Progenitor cell of endocrine pancreas (in vitro differentiated cells): ENCODE measurements around the gene GAS7. TPM values are rescaled to one million over a fixed set of nuclear protein-coding genes. Genes with fewer than 3 reads are reported as not detected.
A peak's percentile ranks its signal among the peaks of the same experiment; 100 is the strongest.

Experiments
- DNase-seq: peaks from one replicate; pipeline ENCODE4 v3.0.0; 2021; ENCODE audit warnings: low spot score; ENCODE audit not compliant: unreplicated experiment
- H3K27ac Mint-ChIP-seq: 2 replicates; pipeline ENCODE4 v1.8.0; 2021; ENCODE audit warnings: mild to moderate bottlenecking, moderate library complexity, mixed read lengths
- H3K27me3 Mint-ChIP-seq: 2 replicates; pipeline ENCODE4 v1.8.0; 2021; ENCODE audit warnings: mixed read lengths
- H3K36me3 Mint-ChIP-seq: 2 replicates; pipeline ENCODE4 v1.8.0; 2022; ENCODE audit warnings: mixed read lengths; ENCODE audit not compliant: insufficient read depth
- H3K4me1 Mint-ChIP-seq: 2 replicates; pipeline ENCODE4 v1.8.0; 2021; ENCODE audit warnings: low read depth, mixed read lengths
- H3K4me3 Mint-ChIP-seq: 2 replicates; pipeline ENCODE4 v1.8.0; 2021; ENCODE audit warnings: low read depth, mild to moderate bottlenecking, moderate library complexity, mixed read lengths
- H3K9me3 Mint-ChIP-seq: 2 replicates; pipeline ENCODE4 v1.8.0; 2021; ENCODE audit warnings: low read depth, mixed read lengths
- CTCF ChIP-seq: fragments of 200-600 bp; sonication (generic); IDR thresholded peaks from one replicate; pipeline ENCODE4 v1.5.0; 2021; ENCODE audit warnings: antibody characterized with exemption, mild to moderate bottlenecking; ENCODE audit not compliant: unreplicated experiment
- total RNA-seq: library from RNA; stranded (reverse); gene quantifications from 2 replicates; pipeline ENCODE4 v1.2.1, GENCODE V29; 2021

Gene GAS7
- total RNA-seq, 1 donor from 2014 or later = 3.4 TPM

- Mint-ChIP-seq H3K27ac (no peak overlapping the region), H3K27me3 (no peaks in the 10 kb centered on the region), H3K36me3 (no peaks in the 10 kb centered on the region), H3K4me3 (no peak overlapping the region), H3K9me3 (no peaks in the 10 kb centered on the region), H3K4me1 (peaks cover 2% of the 10 kb centered on the region)
- DNase-seq = no peak
- no peak for TF ChIP-seq CTCF
Observed at GRCh38 chr17:10045871-10046658, 152.3 kb downstream of the GAS7 start.

GRCh38 chr17:10042589-10043244, 155.7 kb downstream of the GAS7 start:
- Mint-ChIP-seq H3K4me1 (peaks cover 2% of the 10 kb centered on the region), H3K4me3 (no peak overlapping the region), H3K36me3 (no peaks in the 10 kb centered on the region), H3K27ac (no peak overlapping the region), H3K9me3 (no peaks in the 10 kb centered on the region), H3K27me3 (peaks cover 5% of the 10 kb centered on the region)
- no peak for DNase-seq
- no peak for TF ChIP-seq CTCF

- no peaks in the 10 kb centered on the region for H3K36me3 Mint-ChIP-seq
Observed at GRCh38 chr17:10041916-10042588, 156.4 kb downstream of the GAS7 start.

GRCh38 chr17:10041287-10041612, 157.2 kb downstream of the GAS7 start:
- no peak for TF ChIP-seq CTCF
- H3K27ac Mint-ChIP-seq = no peak overlapping the region
- peaks cover 6% of the 10 kb centered on the region for H3K4me1 Mint-ChIP-seq

More at GRCh38 chr17:10041916-10042588, 156.4 kb downstream of the GAS7 start:
- no peak overlapping the region for H3K4me3 Mint-ChIP-seq
- H3K9me3 Mint-ChIP-seq = no peaks in the 10 kb centered on the region
- DNase-seq = no peak
- no peak for TF ChIP-seq CTCF
- H3K27ac Mint-ChIP-seq = no peak overlapping the region
- peaks cover 2% of the 10 kb centered on the region for H3K4me1 Mint-ChIP-seq
- H3K27me3 Mint-ChIP-seq = peaks cover 5% of the 10 kb centered on the region

GRCh38 chr17:10036511-10037061, 161.8 kb downstream of the GAS7 start:
- Mint-ChIP-seq H3K9me3 (no peaks in the 10 kb centered on the region), H3K4me3 (no peak overlapping the region), H3K4me1 (peaks cover 8% of the 10 kb centered on the region), H3K27ac (peak overlapping the region; percentile 36), H3K27me3 (peaks cover 8% of the 10 kb centered on the region), H3K36me3 (no peaks in the 10 kb centered on the region)
- no peak for DNase-seq
- TF ChIP-seq CTCF = no peak

More at GRCh38 chr17:10041287-10041612, 157.2 kb downstream of the GAS7 start:
- no peaks in the 10 kb centered on the region for H3K9me3 Mint-ChIP-seq
- no peak overlapping the region for H3K4me3 Mint-ChIP-seq
- no peaks in the 10 kb centered on the region for H3K36me3 Mint-ChIP-seq
- no peak for DNase-seq
- peaks cover 5% of the 10 kb centered on the region for H3K27me3 Mint-ChIP-seq
